UCSD-AML1 (cell line): ENCODE measurements around the gene ZNRF1.
"Not testable (repeated sequence)": the region's sequence is repeated elsewhere in the genome, so short reads cannot be mapped to it uniquely, and the experiment has no call there.

Source experiments
- DNase-seq: peaks from one replicate; lab custom pipeline; 2025; ENCODE audit not compliant: unreplicated experiment; lab: John Stamatoyannopoulos, UW

Gene ZNRF1

DNA sequence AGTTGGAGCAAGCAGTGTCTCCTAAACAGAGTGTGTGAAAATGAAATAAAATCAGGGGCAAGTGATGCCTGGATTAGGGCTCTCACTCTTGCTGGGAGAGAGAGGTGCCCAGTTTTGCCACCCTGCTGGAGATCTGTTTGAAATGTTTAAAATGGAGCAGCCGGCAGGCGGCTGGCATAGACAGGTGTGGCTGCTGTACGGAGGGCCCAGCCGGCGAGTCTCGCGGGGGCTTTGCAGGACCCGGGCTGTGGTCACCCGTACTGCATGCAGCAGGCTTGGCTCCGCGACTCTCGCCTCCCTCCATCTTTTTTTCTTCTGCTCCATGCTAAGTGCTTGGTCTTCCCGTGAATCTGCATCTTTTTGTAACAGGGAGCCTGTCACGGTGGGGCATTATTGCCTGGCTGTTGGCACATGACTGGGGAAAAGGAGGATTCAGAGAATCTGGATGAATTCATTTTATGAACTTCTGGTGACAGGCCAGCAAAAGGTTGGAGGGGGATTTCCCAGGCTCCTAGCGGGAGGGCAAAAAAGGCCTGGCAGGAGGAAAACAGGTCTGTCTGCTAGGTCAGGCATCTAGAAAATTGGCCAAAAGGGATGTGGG lies 1.8 kb downstream of the ZNRF1 start:
- DNase-seq = peak; percentile 41

- peak; percentile 22 for DNase-seq
These were observed 3.6 kb downstream of the ZNRF1 start for GRCh38 chr16:75002474-75002873.

- DNase-seq = no peak
These were observed 5.1 kb downstream of the ZNRF1 start for GRCh38 chr16:75003931-75004330.

DNA sequence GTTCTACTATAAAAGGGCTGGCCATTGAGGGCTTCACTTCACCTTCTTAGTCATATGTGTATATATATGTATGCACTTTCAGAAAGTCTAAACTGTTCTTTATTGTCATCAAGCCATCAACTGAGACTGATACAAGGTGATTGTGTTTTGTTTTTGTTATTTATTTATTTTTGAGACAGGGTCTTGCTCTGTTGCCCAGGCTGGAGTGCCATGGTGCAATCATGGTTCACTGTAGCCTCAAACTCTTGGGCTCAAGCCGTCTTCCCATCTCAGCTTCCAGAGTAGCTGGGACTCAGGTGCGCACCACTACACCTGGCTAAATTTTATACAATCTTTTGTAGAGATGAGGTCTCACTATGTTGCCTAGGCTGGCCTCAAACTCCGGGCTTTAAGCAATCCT lies 5.6 kb downstream of the ZNRF1 start:
- DNase-seq = no peak

DNA sequence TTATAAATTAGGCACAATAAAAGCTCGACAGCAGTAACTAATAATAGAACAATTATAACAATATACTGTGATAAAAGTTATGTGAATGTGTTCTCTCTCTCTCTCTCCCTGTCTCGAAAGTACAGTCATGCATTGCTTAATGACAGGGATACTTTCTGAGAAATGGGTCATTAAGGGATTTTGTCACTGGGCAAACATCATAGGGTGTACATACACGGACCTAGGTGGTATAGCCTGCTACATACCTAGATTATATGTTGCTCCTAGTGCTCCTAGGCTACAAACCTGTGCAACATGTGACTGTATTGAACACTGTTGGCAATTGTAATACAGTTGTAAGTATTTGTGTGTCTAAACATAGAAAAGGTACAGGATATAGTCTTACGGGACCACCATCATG lies 6.9 kb downstream of the ZNRF1 start:
- no peak for DNase-seq

GRCh38 chr16:75007443-75007842 lies 8.6 kb downstream of the ZNRF1 start:
- no peak for DNase-seq

GRCh38 chr16:75010427-75010826 lies 11.6 kb downstream of the ZNRF1 start:
- DNase-seq = no peak

GRCh38 chr16:75011634-75012307 lies 12.9 kb downstream of the ZNRF1 start:
- no peak for DNase-seq

- DNase-seq = no peak
These were observed 13.7 kb downstream of the ZNRF1 start for GRCh38 chr16:75012380-75013081.

DNA sequence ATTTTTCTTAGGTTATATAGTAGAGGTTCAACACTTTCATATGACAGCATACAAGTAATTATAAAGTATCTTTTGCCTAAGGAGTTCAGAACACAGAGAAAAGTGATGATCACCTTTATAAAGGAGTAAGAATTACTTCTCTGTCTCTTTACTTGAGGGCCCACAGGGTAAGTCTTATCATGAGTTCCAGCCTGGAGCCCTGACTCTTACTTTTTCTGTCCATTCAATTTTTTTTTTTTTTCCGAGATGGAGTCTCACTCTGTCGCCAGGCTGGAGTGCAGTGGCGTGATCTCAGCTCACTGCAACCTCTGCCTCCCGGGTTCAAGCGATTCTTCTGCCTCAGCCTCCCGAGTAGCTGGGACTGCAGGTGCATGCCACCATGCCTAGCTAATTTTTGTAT lies 14.3 kb downstream of the ZNRF1 start:
- not testable (repeated sequence) for DNase-seq

GRCh38 chr16:75014318-75014717 lies 15.5 kb downstream of the ZNRF1 start:
- DNase-seq = no peak

- not testable (repeated sequence) for DNase-seq
These were observed 17.7 kb downstream of the ZNRF1 start for GRCh38 chr16:75016451-75017081.

DNA sequence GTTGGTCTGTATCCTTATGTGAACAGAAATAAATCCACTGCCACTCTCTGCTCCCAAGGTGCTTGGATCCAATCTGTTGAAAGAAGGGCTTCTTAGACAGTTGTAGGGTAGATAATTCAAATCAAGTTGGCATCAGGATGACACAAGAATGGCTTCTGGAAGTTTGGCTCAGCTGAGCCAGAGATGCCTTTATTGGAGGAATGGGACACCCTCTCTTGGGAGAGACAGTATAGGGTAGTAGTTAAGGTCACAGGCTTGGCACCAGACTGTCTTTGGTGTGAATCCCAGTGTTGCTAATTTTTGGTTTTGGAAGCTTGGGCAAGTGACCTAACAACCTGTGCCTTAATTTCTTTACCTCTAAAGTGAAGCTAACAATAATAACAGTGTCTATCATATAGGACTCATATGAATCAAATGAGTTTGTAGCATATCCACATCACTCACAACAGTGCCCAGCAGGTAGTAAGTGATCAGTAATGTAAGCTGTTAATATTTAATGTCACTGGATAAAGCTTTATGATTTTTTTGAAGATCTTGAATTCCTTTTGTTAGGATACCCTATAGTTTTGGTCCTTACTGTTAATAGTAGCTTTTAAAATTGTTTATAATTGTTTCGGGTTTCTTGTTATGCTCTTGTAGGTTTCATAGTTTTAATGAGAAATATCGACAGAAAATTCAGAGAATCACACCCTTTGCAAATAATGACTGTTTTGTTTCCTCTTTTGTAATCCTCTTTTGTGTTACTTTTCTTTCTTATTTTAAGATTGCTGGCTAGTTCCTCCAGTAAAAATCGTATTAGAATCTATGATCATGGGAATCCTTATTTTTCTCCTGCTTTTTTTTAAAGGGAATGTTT lies 19.1 kb downstream of the ZNRF1 start:
- no peak for DNase-seq

- DNase-seq = no peak
These were observed 20.2 kb downstream of the ZNRF1 start for GRCh38 chr16:75019007-75019406.

GRCh38 chr16:75019586-75019985 lies 20.8 kb downstream of the ZNRF1 start:
- DNase-seq = no peak

DNA sequence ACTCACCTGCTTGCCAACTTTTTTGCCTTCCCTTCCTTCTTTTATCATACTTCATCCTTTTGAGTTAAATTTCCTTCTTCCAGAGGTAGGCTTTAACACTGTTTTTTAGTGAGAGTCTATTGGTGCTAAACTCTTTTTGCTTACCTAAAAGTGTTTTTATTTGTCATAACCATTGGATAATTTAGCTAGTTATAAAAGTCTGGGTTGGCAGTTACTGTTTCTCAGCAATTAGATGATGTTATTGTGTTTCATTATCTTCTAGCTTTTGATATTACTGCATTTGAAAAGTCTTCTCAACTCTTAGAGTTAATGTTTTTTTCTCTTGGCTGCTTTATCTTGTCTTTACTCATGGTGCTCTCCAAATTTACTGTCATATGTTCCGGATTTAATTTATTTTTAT lies 22.6 kb downstream of the ZNRF1 start:
- no peak for DNase-seq

DNA sequence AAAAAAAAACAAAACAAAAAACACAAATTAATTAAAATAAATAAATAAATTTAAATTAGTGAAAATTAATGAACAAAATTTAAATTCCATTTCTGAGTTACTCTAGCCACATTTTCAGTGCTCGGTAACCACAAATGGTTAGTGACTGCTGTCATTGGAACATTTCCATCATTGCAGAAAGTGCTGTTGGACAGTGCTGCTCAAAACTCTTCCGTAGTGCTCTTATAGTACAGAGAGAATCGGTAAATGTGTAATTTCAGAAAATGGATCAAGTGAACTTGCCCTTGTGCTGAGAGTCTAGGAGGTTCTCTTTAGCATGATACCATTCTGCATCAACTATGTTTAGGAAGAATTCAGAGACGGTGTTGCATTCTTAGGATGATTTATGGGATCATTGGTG lies 23.7 kb downstream of the ZNRF1 start:
- DNase-seq = no peak

GRCh38 chr16:75023009-75023408 lies 24.2 kb downstream of the ZNRF1 start:
- DNase-seq = no peak

GRCh38 chr16:75024182-75024581 lies 25.4 kb downstream of the ZNRF1 start:
- no peak for DNase-seq

- no peak for DNase-seq
These were observed 25.8 kb downstream of the ZNRF1 start for GRCh38 chr16:75024594-75024993.

DNA sequence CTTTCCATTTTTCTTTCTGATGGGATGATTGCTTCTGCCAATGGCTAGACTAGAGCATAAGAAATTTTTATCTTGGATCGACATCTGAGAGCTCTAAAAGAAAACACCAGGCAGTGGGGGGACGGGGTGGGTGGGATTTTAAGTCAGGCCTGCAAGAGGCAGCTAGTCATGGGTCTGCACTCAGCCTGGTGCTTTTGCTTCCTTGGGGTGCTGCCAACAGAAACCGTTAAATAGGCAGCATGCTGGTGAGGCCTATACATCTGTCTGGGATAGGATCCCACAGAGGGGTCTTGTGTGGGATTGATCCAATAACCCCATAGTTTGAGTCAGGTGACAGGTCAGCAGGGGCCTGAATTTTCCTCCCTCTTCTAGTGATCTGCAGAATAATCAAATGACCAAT lies 26.9 kb downstream of the ZNRF1 start:
- DNase-seq = no peak
